ENCODE results near the gene HORMAD2.

- TF ChIP-seq GLIS3 (CRISPR knock-in tag; IDR thresholded peaks at IDR 0.05) (no peak), RARB (CRISPR knock-in tag; IDR thresholded peaks at IDR 0.05) (no peak), ZNF565 (CRISPR knock-in tag; conservative IDR thresholded peaks at IDR 0.05; ENCODE audit: low read depth) (no peak), SNAI2 (CRISPR knock-in tag; IDR thresholded peaks at IDR 0.05) (no peak), CREB5 (CRISPR knock-in tag; IDR thresholded peaks at IDR 0.05; ENCODE audit: low read depth) (no peak), PPARA (CRISPR knock-in tag; IDR thresholded peaks at IDR 0.05; ENCODE audit: borderline replicate concordance) (no peak), ZFP30 (CRISPR knock-in tag; IDR thresholded peaks at IDR 0.05) (no peak), ZNF8 (CRISPR knock-in tag; IDR thresholded peaks at IDR 0.05) (no peak), ZFP3 (CRISPR knock-in tag; IDR thresholded peaks at IDR 0.05) (no peak), ESRRG (CRISPR knock-in tag; IDR thresholded peaks at IDR 0.05) (no peak), ZNF70 (CRISPR knock-in tag; IDR thresholded peaks at IDR 0.05) (no peak)
- TF ChIP-seq, protein P1, sequence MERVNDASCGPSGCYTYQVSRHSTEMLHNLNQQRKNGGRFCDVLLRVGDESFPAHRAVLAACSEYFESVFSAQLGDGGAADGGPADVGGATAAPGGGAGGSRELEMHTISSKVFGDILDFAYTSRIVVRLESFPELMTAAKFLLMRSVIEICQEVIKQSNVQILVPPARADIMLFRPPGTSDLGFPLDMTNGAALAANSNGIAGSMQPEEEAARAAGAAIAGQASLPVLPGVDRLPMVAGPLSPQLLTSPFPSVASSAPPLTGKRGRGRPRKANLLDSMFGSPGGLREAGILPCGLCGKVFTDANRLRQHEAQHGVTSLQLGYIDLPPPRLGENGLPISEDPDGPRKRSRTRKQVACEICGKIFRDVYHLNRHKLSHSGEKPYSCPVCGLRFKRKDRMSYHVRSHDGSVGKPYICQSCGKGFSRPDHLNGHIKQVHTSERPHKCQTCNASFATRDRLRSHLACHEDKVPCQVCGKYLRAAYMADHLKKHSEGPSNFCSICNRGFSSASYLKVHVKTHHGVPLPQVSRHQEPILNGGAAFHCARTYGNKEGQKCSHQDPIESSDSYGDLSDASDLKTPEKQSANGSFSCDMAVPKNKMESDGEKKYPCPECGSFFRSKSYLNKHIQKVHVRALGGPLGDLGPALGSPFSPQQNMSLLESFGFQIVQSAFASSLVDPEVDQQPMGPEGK (CRISPR knock-in tag; IDR thresholded peaks at IDR 0.05; ENCODE audit: borderline replicate concordance): no peak
Observed at GRCh38 chr22:30048681-30049080, 31.6 kb upstream of the HORMAD2 start.
